Measurements from ENCODE around the gene SLC29A4.
"Not testable (repeated sequence)": the region's sequence is repeated elsewhere in the genome, so short reads cannot be mapped to it uniquely, and the experiment has no call there.

Gene SLC29A4

DNA sequence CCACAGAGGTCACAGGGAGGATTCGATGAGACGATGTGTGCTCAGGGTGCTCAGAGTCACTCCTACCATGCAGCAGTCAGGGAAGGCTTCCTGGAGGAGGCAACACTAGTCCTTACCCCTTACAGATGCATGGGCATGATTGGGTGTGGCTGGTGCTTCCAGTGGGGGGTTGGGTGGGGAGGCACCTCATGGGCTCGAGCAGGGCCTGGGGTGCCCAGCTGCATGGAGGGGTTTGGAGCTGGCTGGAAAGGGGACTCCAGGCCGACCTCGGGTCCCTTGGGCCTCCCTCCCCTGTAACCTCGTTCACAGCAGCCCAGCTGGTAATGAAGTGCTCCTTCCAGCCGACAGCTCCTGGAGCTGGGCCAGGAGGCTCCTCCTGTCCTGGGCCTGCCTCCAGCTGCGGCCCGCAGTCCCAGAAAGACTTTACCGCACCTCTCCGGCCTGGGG is 7.7 kb upstream of the SLC29A4 start:
- ATAC-seq, DNase-seq: not testable (repeated sequence)

DNA sequence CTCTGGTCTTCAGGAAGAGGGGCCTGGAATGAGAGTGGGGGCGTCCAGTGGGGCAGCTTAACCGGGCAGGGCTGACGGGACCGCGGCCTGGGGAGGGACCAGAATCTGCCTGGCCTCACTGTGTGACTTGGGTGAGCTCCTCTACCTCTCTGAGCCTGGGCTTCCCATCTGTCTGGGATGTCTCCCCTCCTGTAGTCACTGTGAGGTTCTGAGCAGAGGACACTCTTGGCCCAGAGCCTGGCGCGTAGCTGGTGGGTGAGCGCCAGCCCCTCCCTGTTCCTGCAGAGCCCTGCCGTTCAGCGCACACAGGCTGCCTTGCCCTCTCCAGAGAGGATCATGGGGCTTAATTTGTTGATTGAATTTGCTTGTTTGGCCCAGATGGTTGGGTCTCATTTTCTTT is 7.2 kb upstream of the SLC29A4 start:
- not testable (repeated sequence) for ATAC-seq

DNA sequence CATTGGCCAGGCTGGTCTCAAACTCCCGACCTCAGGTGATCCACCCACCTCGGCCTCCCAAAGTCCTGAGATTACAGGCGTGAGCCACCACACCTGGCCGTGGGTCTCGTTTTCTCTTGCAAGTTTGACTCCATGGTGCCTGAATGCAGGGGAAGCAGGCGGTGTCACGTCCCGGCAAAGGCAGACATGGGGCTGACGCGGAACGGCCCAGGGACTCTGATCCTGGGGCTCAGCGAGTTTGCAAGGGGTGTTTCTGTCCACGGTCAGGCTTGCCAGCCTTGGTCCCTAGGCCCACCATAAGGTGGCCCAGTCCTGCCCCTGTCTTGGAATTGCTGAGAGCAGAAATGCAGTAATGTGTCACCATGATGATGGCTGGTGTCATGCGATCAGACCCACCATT is 6.6 kb upstream of the SLC29A4 start:
- not testable (repeated sequence) for DNase-seq, ATAC-seq

More for the DNA sequence above, 7.2 kb upstream of the SLC29A4 start:
- not testable (repeated sequence) for DNase-seq

GRCh38 chr7:5276611-5277010 is 6.1 kb upstream of the SLC29A4 start:
- no peak for ATAC-seq
- no peak for DNase-seq

DNA sequence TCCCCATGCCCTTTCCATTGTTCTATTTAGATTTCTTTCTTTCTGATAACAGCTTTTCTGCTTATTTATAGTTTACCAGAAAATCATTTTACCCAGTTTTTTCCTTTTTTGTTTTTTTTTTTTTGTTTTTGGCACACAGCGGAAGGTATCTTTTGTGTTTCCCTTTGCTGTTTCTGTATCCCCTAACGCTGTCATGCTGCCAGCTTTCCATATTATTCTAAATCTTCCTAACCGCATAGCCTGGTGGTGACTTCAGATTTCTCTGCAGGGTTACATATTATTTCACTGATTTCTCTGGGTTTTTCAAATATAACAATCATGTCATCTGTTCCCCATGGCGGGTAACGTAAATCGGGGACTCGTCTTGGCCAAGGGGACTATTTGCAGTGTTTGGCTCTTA is 4.0 kb upstream of the SLC29A4 start:
- ATAC-seq = no peak

GRCh38 chr7:5279734-5280133 is 3.0 kb upstream of the SLC29A4 start:
- no peak for ATAC-seq
- no peak for DNase-seq

More for the DNA sequence above, 4.0 kb upstream of the SLC29A4 start:
- no peak for DNase-seq

GRCh38 chr7:5281598-5282500 is 894 bp upstream of the SLC29A4 start:
- DNase-seq, ATAC-seq: not testable (repeated sequence)

GRCh38 chr7:5283421-5284303 is 919 bp downstream of the SLC29A4 start:
- DNase-seq = no peak

GRCh38 chr7:5284304-5285281 is 1.9 kb downstream of the SLC29A4 start:
- DNase-seq = peak; percentile 46
- ATAC-seq = peak; percentile 28

More at GRCh38 chr7:5283421-5284303, 919 bp downstream of the SLC29A4 start:
- ATAC-seq = no peak

- no peak for DNase-seq
- no peak for ATAC-seq
Measured at GRCh38 chr7:5286933-5287332, 4.2 kb downstream of the SLC29A4 start.

DNA sequence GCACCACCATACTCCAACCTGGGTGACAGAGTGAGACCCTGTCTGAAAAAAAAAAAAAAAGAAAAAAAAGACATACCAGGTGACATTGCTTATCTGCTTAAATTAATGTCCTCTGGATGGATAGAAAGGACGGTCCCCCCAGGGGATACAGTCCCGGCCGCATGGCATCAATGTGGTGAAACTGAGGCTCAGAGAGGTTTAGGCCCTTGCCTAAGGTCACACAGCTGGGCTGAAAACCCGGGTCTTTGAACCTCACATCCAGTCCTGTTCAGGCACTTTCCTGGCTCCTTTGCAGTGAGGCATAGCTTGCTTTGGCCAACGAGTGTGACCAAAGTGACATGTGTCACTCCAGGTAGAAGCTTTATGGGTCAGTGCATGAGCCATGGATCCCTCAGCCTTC is 4.6 kb downstream of the SLC29A4 start:
- ATAC-seq = not testable (repeated sequence)

GRCh38 chr7:5287802-5288201 is 5.1 kb downstream of the SLC29A4 start:
- ATAC-seq = no peak
- DNase-seq = no peak

More for the DNA sequence above, 4.6 kb downstream of the SLC29A4 start:
- not testable (repeated sequence) for DNase-seq

- not testable (repeated sequence) for ATAC-seq
Measured at GRCh38 chr7:5288560-5288959, 5.8 kb downstream of the SLC29A4 start.

DNA sequence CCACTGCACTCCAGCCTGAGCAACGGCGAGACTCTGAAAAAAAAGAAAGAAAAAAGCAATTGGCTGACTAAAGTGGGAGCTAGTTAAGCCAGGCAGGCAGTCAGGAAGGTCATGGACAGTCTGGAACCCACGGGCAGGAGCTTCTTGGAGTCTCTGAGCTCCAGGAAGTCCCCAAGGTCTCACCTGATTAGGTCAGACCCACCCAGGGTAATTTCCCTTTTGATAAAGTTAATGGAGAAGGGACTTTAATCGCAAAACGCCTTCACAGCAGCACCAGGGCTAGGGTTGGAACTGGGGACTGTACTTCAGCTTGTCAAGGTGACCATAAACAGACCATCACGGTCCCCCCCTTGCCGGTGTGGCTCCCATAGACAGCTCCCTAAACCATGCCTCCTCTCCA is 6.6 kb downstream of the SLC29A4 start:
- DNase-seq = no peak
- ATAC-seq = no peak

More at GRCh38 chr7:5288560-5288959, 5.8 kb downstream of the SLC29A4 start:
- not testable (repeated sequence) for DNase-seq

GRCh38 chr7:5291301-5291700 is 8.6 kb downstream of the SLC29A4 start:
- ATAC-seq (no peak), DNase-seq (no peak)

- DNase-seq = not testable (repeated sequence)
- ATAC-seq = peak; percentile 23
Measured at GRCh38 chr7:5291711-5292335, 9.1 kb downstream of the SLC29A4 start.

DNA sequence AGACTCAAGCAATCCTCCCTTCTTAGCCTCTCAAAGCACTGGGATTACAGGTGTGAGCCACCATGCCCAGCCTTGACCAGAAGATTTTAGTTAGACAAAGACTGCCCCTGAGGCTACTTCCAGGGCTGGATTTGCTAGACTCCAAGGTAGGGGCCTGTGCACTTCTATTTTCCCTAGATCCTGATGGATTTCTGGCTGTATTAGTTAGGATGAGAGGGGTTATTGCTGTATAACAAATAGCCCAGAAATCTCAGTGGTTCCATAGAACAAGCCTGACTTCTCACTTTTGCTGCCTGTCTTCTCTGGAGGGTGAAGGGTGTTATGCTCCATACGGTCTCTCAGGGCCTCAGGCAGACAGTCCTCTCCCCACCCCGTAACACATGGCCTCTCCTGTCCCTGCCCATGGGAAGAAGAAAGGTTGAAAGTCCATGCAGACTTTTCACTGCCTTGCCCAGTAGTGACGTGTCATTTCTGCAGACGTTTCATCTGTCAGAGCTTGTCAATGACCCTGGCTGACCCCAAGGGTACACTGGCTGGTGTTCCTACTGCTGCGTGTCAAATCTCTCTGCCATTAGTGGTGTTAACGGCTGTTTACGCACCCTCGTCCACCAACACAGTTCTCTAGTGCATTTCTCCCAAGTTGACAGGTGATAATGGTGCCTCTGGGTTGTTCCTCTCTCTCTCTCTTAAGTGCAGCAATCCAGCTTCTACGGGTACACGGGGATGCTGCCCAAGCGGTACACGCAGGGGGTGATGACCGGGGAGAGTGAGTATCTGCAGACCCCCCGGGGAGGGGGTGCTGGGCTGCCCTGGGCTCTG is 11.6 kb downstream of the SLC29A4 start:
- ATAC-seq = no peak
- DNase-seq = no peak

GRCh38 chr7:5295039-5296014 is 12.6 kb downstream of the SLC29A4 start:
- no peak for DNase-seq
- no peak for ATAC-seq
